ENCODE measurements around the gene MAD1L1.

DNA sequence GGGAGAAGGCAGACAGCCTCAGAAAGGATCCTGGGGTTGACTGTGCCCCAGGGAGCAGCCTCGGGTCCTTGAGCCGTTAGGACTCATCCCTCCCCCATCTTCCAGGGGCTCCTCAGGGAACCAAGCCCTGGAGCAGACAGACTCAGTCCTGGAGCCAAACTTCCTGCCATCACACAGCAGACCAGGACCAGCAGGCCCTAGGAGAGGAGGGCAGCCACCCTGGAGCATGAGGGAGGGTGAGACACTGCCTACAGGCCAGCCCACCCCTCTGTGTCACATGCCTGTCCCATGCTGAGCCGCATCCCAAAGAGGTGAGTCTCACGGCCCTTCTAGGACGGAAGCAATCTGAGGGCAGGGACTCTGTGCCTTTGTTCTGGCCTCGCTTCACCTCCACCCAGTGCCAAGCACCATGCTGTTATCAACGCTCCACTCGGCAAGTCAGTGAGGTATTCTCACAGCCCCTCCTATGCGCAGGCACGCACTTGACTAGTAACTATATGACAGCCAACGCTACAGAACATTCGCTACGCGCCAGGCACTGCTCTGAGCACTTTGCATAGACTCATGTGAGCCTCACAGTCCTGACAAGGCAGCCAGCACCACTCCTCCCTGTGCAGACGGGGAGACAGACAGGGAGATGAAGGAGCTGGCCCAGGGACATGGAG lies 19.1 kb downstream of the MAD1L1 start:
- TF ChIP-seq CTCF (conservative IDR thresholded peaks at IDR 0.05) (no peak), EZH2 (IDR thresholded peaks at IDR 0.05; ENCODE audit: low read depth) (no peak)

Measured in PC-9 (cell line).